ENCODE results near the gene SSBP1.

The SSBP1 gene

DNA sequence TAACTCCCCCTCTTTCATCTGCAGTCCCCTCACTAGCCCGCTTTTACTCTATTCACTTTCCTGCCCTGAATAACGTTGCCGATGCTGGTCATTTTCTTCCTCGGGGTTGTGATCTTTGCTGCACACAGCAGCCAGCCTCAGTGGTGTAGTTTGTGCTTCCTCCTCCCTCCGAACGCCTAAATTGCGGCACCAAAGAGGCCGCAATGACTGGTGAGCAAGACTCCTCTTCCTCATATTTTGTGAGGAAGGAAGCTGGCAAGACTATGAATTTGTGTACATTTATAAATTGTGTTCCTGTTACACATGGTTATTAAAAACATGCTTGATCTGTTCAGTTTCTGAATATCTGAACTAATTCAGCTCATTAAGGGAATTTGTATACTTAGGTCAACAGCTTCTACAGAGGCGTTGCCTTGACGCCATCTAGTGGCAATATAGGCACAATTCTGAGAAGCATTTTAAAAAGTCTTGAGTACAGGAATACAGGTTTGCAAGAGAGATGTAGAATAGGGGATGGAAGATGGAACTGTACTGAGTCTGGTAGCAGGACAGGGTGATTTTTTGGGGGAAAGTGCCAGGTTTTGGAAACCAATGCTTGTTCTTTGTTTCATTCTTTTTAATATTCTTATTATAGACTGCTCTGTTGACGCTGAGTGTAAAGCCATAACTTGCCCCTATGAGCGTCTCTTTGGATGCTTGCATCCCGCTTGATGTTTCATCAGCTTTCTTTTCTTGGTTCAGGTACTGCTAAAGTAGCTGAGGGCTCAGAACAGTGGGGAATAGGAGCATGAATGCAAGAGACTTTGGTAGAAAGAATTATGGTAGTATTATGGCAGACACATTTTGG lies 47.8 kb downstream of the SSBP1 start:
- DNase-seq: no peak

DNA sequence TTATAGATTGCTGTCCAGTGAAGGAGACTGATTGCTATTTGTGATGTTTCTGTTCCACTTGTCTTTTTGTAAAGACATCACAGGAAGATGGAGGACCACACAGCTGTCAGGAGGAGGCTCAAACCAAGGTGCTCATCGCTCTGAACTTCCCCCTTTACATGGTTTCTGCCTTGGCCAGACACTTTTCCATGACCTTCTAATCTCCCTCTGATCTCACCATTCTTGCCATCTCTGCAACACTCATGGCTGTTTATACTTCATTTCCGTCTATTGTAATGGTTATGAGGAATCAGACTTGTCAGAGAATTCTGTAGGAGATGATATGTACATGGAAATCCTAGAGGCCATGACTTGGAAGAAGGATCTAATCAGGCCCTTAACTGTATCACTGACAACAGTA lies 50.1 kb downstream of the SSBP1 start:
- DNase-seq: no peak

DNA sequence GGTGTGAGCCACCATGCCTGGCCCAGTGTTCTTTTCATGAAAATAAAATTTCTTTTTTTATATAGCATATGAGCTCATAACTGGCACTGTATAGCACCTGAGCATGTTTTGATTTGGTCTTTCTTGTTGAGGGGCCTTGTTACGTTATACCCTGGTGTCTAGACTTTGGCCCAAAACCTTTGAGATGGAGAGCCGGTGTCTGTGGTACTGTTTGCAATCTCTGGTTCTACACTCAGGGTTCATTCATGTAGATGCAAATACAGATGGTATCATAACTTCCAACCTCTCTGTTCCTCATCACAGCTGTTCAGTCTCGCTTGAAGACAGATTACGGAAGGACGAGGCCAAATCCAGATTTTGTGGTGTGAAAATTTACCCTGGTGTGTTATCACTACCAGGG lies 51.8 kb downstream of the SSBP1 start, which contains the start of gene TAS2R5:
TAS2R5 (plus strand) TSS at position 301 of the 400 bp plus-strand sequence. CDS start 145 bp downstream, outside the sequence.
- no peak for DNase-seq

- DNase-seq: no peak
Observed at GRCh38 chr7:141792526-141792925, 54.4 kb downstream of the SSBP1 start.

Data from activated effector memory CD4-positive, alpha-beta T cell treated with Interleukin-2 at 50 U/mL for 16 hours (primary cell).